ENCODE measurements around the gene CARD14.
"Not testable (repeated sequence)": the region's sequence is repeated elsewhere in the genome, so short reads cannot be mapped to it uniquely, and the experiment has no call there.

CARD14 gene

DNA sequence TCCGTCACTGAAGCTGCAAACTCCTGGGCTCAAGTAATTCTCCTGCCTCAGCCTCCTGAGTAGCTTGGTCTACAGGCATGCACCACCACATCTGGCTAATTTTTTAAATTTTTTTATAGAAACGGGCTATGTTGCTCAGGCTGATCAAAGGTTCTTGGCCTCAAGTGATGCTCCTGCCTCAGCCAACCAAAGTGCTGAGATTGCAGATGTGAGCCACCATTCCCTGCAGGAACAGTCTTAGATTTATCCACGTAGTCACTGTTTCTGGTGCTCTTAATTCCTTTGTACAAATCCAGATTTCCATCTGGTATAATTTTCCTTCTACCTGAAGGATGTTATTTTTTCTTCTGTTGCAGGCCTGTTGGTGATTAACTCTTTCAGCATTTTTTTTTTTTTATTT lies 63.4 kb downstream of the CARD14 start:
- Histone ChIP-seq H3K36me3 (ENCODE audit: insufficient read depth, low read length) (peaks cover 37% of the 10 kb centered on the region), H3K4me1 (ENCODE audit: insufficient read depth, low read length) (no peaks in the 10 kb centered on the region), H3K9me3 (ENCODE audit: low read length) (no peaks in the 10 kb centered on the region), H3K27ac (ENCODE audit: low read depth, low read length) (no peak overlapping the region), H3K9ac (ENCODE audit: low read length) (no peak overlapping the region), H3K27me3 (ENCODE audit: control insufficient read depth in 1 of 2, insufficient read depth in 2 of 2, low read length in 2 of 2) (no peaks in the 10 kb centered on the region), H3K4me3 (ENCODE audit: low read depth in 1 of 2, low read length in 2 of 2) (no peak overlapping the region)

DNA sequence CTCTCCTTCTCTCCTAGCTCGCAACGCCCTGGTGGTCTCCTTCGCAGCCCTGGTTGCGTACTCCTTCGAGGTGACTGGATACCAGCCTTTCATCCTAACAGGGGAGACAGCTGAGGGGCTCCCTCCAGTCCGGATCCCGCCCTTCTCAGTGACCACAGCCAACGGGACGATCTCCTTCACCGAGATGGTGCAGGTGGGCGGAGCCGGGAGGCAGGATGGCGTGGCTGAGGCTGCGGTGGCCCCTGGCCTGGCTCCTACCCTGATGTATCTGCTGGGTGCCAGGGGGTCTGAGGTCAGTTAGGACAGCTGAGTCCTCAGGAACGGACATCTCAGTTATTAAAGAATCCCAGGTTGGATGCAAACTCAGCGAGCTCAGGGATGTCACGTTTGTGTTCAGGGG lies 67.1 kb downstream of the CARD14 start:
- Histone ChIP-seq H3K27me3 (ENCODE audit: control insufficient read depth in 1 of 2, insufficient read depth in 2 of 2, low read length in 2 of 2) (no peaks in the 10 kb centered on the region), H3K36me3 (ENCODE audit: insufficient read depth, low read length) (peaks cover 36% of the 10 kb centered on the region), H3K27ac (ENCODE audit: low read depth, low read length) (no peak overlapping the region)

DNA sequence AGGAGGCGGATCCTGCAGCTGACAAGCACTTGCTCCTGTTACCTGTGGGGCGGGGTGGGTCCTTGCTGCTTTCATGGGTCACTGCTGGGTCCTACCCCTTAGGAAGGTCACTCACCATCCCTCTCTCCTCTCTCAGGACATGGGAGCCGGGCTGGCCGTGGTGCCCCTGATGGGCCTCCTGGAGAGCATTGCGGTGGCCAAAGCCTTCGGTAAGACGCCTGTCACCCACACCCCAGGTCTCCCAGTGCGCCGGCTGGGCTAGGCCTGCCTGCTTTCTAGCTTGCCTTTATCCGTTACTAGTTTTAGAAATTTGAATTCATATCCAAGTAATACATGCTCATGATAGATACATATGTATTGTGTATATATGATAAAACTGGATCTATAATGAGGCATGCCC lies 67.6 kb downstream of the CARD14 start:
- no peak overlapping the region for H3K9ac ChIP-seq (ENCODE audit: low read length)
- peaks cover 41% of the 10 kb centered on the region for H3K36me3 ChIP-seq (ENCODE audit: insufficient read depth, low read length)
- H3K4me1 ChIP-seq (ENCODE audit: insufficient read depth, low read length): no peaks in the 10 kb centered on the region

More for the DNA sequence above, 67.1 kb downstream of the CARD14 start:
- H3K9me3 ChIP-seq (ENCODE audit: low read length): no peaks in the 10 kb centered on the region
- no peak overlapping the region for H3K9ac ChIP-seq (ENCODE audit: low read length)
- H3K4me3 ChIP-seq (ENCODE audit: low read depth in 1 of 2, low read length in 2 of 2): no peak overlapping the region
- no peaks in the 10 kb centered on the region for H3K4me1 ChIP-seq (ENCODE audit: insufficient read depth, low read length)

DNA sequence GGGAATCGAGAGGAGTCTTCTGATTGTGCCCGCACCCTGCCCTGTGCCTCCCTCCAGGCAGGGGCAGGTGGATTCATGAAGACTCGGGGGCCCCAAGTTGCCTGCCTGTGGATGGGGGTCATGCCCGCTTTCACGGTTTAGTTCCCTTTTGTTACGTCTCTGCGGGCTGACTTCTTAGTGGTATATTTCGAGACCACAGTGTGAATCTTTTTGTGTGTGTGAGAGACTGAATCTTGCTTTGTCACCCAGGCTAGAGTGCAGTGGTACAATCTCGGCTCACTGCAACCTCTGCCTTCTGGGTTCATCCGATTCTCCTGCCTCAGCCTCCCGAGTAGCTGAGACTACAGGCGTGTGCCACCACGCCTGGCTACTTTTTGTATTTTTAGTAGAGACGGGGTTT lies 72.7 kb downstream of the CARD14 start:
- Histone ChIP-seq H3K36me3 (ENCODE audit: insufficient read depth, low read length) (peaks cover 35% of the 10 kb centered on the region), H3K27me3 (ENCODE audit: control insufficient read depth in 1 of 2, insufficient read depth in 2 of 2, low read length in 2 of 2) (no peaks in the 10 kb centered on the region), H3K4me3 (ENCODE audit: low read depth in 1 of 2, low read length in 2 of 2) (no peak overlapping the region), H3K9ac (ENCODE audit: low read length) (no peak overlapping the region), H3K9me3 (ENCODE audit: low read length) (no peaks in the 10 kb centered on the region), H3K27ac (ENCODE audit: low read depth, low read length) (no peak overlapping the region), H3K4me1 (ENCODE audit: insufficient read depth, low read length) (no peaks in the 10 kb centered on the region)

More for the DNA sequence above, 67.6 kb downstream of the CARD14 start:
- no peaks in the 10 kb centered on the region for H3K27me3 ChIP-seq (ENCODE audit: control insufficient read depth in 1 of 2, insufficient read depth in 2 of 2, low read length in 2 of 2)
- no peak overlapping the region for H3K4me3 ChIP-seq (ENCODE audit: low read depth in 1 of 2, low read length in 2 of 2)
- H3K27ac ChIP-seq (ENCODE audit: low read depth, low read length): no peak overlapping the region
- no peaks in the 10 kb centered on the region for H3K9me3 ChIP-seq (ENCODE audit: low read length)

DNA sequence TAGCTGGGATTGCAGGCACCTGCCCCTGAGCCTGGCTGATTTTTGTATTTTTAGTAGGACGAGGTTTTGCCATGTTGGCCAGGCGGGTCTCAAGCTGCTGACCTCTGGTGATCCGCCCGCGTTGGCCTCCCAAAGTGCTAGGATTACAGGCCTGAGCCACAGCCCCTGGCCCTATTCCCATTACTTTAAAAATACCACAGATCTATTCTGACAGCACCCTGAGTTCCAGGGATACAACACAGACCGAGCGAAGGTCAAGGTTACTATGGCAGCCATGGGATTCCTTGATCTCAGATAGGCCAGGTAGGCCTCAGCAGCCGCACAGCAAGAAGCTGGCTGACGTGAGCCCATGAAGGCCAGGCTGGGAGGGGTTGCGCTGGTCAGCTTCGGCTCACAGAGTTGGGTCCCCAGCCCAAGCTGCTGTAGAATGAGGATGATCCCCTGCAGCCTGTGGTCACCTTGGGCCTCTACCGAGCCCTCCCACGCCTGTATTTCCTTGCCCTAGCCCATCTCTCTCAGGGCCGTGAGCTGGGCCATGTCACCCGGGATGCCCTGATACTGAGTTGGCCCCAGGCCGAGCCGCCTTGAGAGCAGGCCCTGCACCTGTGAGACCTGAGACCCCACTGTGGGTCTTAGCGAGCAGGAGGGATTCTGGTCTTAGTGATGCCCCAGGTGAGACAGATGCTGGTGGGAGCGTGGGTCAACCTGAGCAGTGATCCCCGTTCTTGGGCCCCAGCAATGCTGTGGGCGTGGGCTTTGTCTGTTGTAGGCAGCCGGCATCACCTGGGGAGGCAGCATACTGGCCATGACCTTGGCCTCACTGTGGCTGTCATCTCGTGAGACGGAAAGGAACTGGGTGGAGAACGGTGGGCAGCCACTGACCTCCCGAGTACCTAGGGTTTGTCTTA lies 74.0 kb downstream of the CARD14 start:
- Histone ChIP-seq H3K27me3 (ENCODE audit: control insufficient read depth in 1 of 2, insufficient read depth in 2 of 2, low read length in 2 of 2) (no peaks in the 10 kb centered on the region), H3K4me1 (ENCODE audit: insufficient read depth, low read length) (no peaks in the 10 kb centered on the region), H3K36me3 (ENCODE audit: insufficient read depth, low read length) (peaks cover 30% of the 10 kb centered on the region), H3K9ac (ENCODE audit: low read length) (no peak overlapping the region), H3K4me3 (ENCODE audit: low read depth in 1 of 2, low read length in 2 of 2) (no peak overlapping the region), H3K9me3 (ENCODE audit: low read length) (no peaks in the 10 kb centered on the region), H3K27ac (ENCODE audit: low read depth, low read length) (no peak overlapping the region)

DNA sequence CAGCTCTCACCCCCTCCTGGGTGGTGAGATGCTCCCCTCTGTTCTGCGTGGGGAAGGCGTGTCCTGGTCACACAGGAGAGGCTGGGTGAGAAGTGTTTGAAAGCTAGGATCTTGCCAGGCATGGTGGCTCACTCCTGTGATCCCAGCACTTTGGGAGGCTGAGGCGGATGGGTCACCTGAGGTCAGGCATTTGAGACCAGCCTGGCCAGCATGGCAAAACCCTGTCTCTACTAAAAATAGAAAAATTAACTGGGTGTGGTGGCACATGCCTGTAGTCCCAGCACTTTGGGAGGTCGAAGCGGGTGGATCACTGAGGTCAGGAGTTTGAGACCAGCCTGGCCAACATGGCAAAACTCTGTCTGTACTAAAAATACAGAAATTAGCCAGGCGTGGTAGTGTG lies 74.6 kb downstream of the CARD14 start:
- H3K4me1 ChIP-seq (ENCODE audit: insufficient read depth, low read length); H3K27me3 ChIP-seq (ENCODE audit: control insufficient read depth in 1 of 2, insufficient read depth in 2 of 2, low read length in 2 of 2); H3K9ac ChIP-seq (ENCODE audit: low read length); H3K27ac ChIP-seq (ENCODE audit: low read depth, low read length); H3K4me3 ChIP-seq (ENCODE audit: low read depth in 1 of 2, low read length in 2 of 2); H3K9me3 ChIP-seq (ENCODE audit: low read length): not testable (repeated sequence)
- peaks cover 30% of the 10 kb centered on the region for H3K36me3 ChIP-seq (ENCODE audit: insufficient read depth, low read length)

DNA sequence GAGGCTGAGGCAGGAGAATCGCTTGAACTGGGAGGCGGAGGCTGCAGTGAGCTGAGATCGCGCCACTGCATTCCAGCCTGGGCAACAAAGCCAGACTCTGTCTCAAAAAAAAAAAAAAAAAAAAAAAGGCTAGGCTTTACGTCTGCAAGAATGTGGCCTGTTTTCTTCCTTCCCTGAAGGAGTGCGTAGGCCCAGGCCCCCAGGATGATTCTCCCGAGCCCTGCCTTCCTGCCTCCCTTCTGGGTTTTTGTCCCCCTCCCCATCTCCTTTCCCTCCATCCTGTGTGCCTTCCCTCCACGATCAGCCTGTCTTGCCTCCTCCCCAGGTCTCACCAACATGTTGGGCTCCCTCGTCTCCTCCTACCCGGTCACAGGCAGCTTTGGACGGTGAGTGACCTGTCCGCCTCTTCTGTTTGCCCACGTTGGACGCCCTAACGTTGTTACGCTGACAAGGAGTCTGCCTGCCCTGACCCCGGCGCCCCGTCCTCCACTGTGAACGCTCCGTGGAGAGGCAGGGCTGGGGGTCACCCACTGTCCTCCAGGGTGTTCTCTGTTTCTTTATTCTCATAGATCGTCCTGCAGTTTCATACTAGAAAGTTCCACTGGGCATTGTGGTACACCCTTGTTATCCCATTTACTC lies 75.2 kb downstream of the CARD14 start:
- H3K36me3 ChIP-seq (ENCODE audit: insufficient read depth, low read length): peaks cover 30% of the 10 kb centered on the region
- H3K27ac ChIP-seq (ENCODE audit: low read depth, low read length): no peak overlapping the region

DNA sequence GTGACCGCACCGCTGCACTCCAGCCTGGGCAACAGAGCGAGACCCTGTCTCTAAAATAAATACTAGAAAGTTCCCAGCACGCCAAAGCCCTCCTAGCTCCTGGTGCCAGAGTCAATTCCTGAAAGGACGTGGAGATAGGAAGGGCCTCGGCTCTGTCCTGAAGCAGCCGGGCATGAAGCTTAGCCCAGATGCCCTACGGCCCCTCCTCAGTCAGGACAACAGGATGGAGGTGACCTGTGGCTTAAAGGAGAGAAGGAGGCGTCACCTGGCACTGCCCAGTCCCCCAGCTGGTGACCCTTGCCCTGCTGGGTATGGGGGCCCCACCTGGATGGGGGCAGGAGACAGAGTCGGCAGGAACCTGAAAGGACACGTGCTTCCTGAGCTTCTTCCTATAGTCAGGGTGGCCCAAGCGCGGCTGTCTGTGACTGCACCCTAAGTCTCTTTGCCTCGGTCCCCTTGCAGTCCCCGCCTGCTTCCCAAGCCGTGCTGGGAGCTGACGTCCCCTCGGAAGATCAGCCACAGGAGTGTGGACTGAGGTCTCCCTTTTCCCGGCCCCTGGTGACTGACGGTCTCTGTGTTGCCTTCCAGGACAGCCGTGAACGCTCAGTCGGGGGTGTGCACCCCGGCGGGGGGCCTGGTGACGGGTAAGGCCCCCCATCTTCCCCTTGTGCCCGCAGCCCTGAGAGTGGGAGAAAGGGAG lies 75.9 kb downstream of the CARD14 start:
- Histone ChIP-seq H3K4me1 (ENCODE audit: insufficient read depth, low read length) (no peaks in the 10 kb centered on the region), H3K27me3 (ENCODE audit: control insufficient read depth in 1 of 2, insufficient read depth in 2 of 2, low read length in 2 of 2) (no peaks in the 10 kb centered on the region), H3K9me3 (ENCODE audit: low read length) (no peaks in the 10 kb centered on the region), H3K9ac (ENCODE audit: low read length) (no peak overlapping the region), H3K27ac (ENCODE audit: low read depth, low read length) (no peak overlapping the region), H3K36me3 (ENCODE audit: insufficient read depth, low read length) (peaks cover 30% of the 10 kb centered on the region), H3K4me3 (ENCODE audit: low read depth in 1 of 2, low read length in 2 of 2) (no peak overlapping the region)

More for the DNA sequence above, 75.2 kb downstream of the CARD14 start:
- H3K27me3 ChIP-seq (ENCODE audit: control insufficient read depth in 1 of 2, insufficient read depth in 2 of 2, low read length in 2 of 2): no peaks in the 10 kb centered on the region
- H3K9ac ChIP-seq (ENCODE audit: low read length): no peak overlapping the region
- H3K9me3 ChIP-seq (ENCODE audit: low read length): no peaks in the 10 kb centered on the region
- no peaks in the 10 kb centered on the region for H3K4me1 ChIP-seq (ENCODE audit: insufficient read depth, low read length)
- H3K4me3 ChIP-seq (ENCODE audit: low read depth in 1 of 2, low read length in 2 of 2): no peak overlapping the region

DNA sequence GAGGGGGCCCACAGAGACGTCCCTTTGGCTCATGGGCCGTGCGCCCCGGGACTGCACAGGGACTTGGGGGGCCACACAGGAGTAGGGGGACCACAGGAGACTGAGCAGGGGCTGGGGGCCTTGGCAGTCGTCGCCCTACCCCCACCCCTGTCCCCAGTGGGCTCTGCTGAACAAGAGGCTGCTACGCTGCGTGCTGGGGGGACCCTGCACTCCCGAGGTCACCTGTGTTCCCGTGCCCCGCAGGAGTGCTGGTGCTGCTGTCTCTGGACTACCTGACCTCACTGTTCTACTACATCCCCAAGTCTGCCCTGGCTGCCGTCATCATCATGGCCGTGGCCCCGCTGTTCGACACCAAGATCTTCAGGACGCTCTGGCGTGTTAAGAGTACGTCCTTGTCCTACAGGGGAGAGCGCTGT lies 76.4 kb downstream of the CARD14 start:
- Histone ChIP-seq H3K9ac (ENCODE audit: low read length) (no peak overlapping the region), H3K27ac (ENCODE audit: low read depth, low read length) (no peak overlapping the region), H3K9me3 (ENCODE audit: low read length) (no peaks in the 10 kb centered on the region), H3K4me1 (ENCODE audit: insufficient read depth, low read length) (no peaks in the 10 kb centered on the region), H3K36me3 (ENCODE audit: insufficient read depth, low read length) (peaks cover 27% of the 10 kb centered on the region), H3K27me3 (ENCODE audit: control insufficient read depth in 1 of 2, insufficient read depth in 2 of 2, low read length in 2 of 2) (no peaks in the 10 kb centered on the region), H3K4me3 (ENCODE audit: low read depth in 1 of 2, low read length in 2 of 2) (no peak overlapping the region)

DNA sequence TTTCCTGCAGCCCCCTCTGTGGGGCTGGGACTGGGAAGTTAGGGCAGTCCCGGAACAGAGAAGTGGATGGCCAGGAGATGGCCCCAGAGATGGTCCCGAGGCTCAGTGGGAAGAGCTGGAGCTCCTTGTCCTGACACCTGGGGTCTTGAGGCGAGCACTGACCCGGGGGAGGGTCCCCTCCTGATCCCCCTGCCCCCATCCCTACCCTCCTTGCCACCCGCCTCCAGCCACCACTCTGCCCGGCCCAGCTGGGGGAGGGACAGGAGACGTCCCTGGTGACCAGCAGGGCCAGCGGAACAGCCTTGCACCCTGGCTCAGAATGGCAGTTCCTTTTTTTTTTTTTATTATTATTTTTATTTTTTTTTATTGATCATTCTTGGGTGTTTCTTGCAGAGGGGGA lies 76.9 kb downstream of the CARD14 start:
- no peaks in the 10 kb centered on the region for H3K27me3 ChIP-seq (ENCODE audit: control insufficient read depth in 1 of 2, insufficient read depth in 2 of 2, low read length in 2 of 2)
- H3K4me1 ChIP-seq (ENCODE audit: insufficient read depth, low read length): no peaks in the 10 kb centered on the region
- no peaks in the 10 kb centered on the region for H3K9me3 ChIP-seq (ENCODE audit: low read length)
- peaks cover 22% of the 10 kb centered on the region for H3K36me3 ChIP-seq (ENCODE audit: insufficient read depth, low read length)
- no peak overlapping the region for H3K9ac ChIP-seq (ENCODE audit: low read length)
- H3K27ac ChIP-seq (ENCODE audit: low read depth, low read length): no peak overlapping the region
- no peak overlapping the region for H3K4me3 ChIP-seq (ENCODE audit: low read depth in 1 of 2, low read length in 2 of 2)

DNA sequence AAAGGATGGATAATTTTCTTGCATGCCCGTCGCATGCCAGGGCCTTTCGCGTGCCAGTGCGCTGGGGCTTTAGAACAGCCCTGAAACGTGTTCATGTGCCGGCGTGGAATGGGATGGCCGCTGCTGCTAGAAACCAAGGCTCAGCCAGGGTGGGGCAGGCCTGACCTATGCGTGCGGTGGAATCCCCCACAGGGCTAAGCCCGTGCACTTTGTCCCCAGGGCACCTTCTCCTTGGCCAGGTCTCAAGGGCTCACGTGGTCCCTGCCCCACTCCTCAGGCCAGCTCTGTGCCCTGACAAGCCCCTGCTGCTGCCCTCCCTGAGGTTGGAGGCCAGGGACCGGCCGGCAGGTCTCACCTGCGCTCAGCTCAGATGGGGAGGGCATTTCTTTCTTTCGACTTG lies 77.7 kb downstream of the CARD14 start:
- no peaks in the 10 kb centered on the region for H3K27me3 ChIP-seq (ENCODE audit: control insufficient read depth in 1 of 2, insufficient read depth in 2 of 2, low read length in 2 of 2)
- no peak overlapping the region for H3K9ac ChIP-seq (ENCODE audit: low read length)
- no peak overlapping the region for H3K4me3 ChIP-seq (ENCODE audit: low read depth in 1 of 2, low read length in 2 of 2)
- no peaks in the 10 kb centered on the region for H3K9me3 ChIP-seq (ENCODE audit: low read length)
- peaks cover 15% of the 10 kb centered on the region for H3K36me3 ChIP-seq (ENCODE audit: insufficient read depth, low read length)
- no peaks in the 10 kb centered on the region for H3K4me1 ChIP-seq (ENCODE audit: insufficient read depth, low read length)
- H3K27ac ChIP-seq (ENCODE audit: low read depth, low read length): no peak overlapping the region
